SKM-1 (cell line): Measurements from ENCODE around the gene RNF169.
A peak's percentile ranks its signal among the peaks of the same experiment; 100 is the strongest.
"Not testable (repeated sequence)": the region's sequence is repeated elsewhere in the genome, so short reads cannot be mapped to it uniquely, and the experiment has no call there.

ENCODE experiments used
- DNase-seq: peaks from one replicate; lab custom pipeline; 2025; ENCODE audit not compliant: unreplicated experiment; lab: John Stamatoyannopoulos, UW

Gene RNF169

GRCh38 chr11:74766905-74767304 is 18.3 kb downstream of the RNF169 start:
- no peak for DNase-seq

GRCh38 chr11:74768172-74768651 is 19.6 kb downstream of the RNF169 start:
- not testable (repeated sequence) for DNase-seq

- no peak for DNase-seq
Measured at GRCh38 chr11:74769055-74769707, 20.5 kb downstream of the RNF169 start.

- no peak for DNase-seq
Measured at GRCh38 chr11:74770456-74770855, 21.8 kb downstream of the RNF169 start.

GRCh38 chr11:74771139-74771538 is 22.5 kb downstream of the RNF169 start:
- no peak for DNase-seq

GRCh38 chr11:74773476-74773875 is 24.8 kb downstream of the RNF169 start:
- no peak for DNase-seq

- no peak for DNase-seq
Measured at GRCh38 chr11:74775762-74776161, 27.1 kb downstream of the RNF169 start.

- DNase-seq, result no peak
Measured at GRCh38 chr11:74776546-74776945, 27.9 kb downstream of the RNF169 start.

GRCh38 chr11:74777038-74777437 is 28.4 kb downstream of the RNF169 start:
- no peak for DNase-seq

GRCh38 chr11:74777877-74778276 is 29.2 kb downstream of the RNF169 start:
- no peak for DNase-seq

GRCh38 chr11:74778581-74778980 is 29.9 kb downstream of the RNF169 start:
- DNase-seq, result no peak

- DNase-seq, result no peak
Measured at GRCh38 chr11:74780248-74781005, 31.8 kb downstream of the RNF169 start.

- peak; percentile 94 for DNase-seq
Measured at GRCh38 chr11:74783241-74783871, 34.7 kb downstream of the RNF169 start.

GRCh38 chr11:74784234-74784633 is 35.6 kb downstream of the RNF169 start:
- DNase-seq, result no peak

- no peak for DNase-seq
Measured at GRCh38 chr11:74784726-74785125, 36.1 kb downstream of the RNF169 start.

- DNase-seq, result no peak
Measured at GRCh38 chr11:74786574-74786973, 37.9 kb downstream of the RNF169 start.

GRCh38 chr11:74791333-74792100 is 42.9 kb downstream of the RNF169 start:
- DNase-seq, result no peak

- no peak for DNase-seq
Measured at GRCh38 chr11:74806267-74806666, 57.6 kb downstream of the RNF169 start.

- DNase-seq, result no peak
Measured at GRCh38 chr11:74809801-74810200, 61.2 kb downstream of the RNF169 start.

GRCh38 chr11:74815966-74816365 is 67.3 kb downstream of the RNF169 start:
- DNase-seq, result no peak

- no peak for DNase-seq
Measured at GRCh38 chr11:74816664-74817063, 68.0 kb downstream of the RNF169 start.
